ENCODE measurements around the gene GIGYF2. TPM values are rescaled to one million over a fixed set of nuclear protein-coding genes. Genes with fewer than 3 reads are reported as not detected.

Gene GIGYF2
- total and polyA plus RNA-seq, 11 donors = 25.3 to 78.1 (median 56.5) TPM

DNA sequence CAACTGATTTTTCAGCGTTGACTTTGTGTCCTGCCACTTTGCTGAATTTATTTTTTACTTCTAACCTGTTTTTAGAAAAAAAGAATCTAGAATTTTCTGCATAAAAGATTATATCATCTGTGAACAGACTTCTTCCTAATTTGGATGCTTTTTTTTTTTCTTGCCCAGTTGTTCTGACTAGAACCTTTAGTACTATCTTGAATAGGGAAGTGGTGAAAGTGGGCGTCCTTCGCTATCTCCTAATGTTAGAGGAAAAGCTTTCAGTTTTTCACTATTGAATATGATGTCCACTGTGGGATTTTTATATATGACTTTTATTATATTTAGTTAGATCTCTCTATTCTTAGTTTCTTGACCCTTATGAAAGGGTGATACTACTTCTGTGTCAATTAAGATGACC is 105.0 kb downstream of the GIGYF2 start:
- H3K4me3 ChIP-seq = no peak overlapping the region
- intact Hi-C loops (cut with DNase I) = no loop called here
- 97% methylated on average over 3 of the region's 3 CpGs for WGBS, 4 donors
- TF ChIP-seq POLR2A (IDR thresholded peaks at IDR 0.05) (no peak), CTCF (IDR thresholded peaks at IDR 0.05) (no peak)
- ATAC-seq = no peak
- peaks cover 0 to 26% (median 10%) of the 10 kb centered on the region in 12 donors for H3K9me3 ChIP-seq
- H3K4me1 ChIP-seq = no peaks in the 10 kb centered on the region
- no peak overlapping the region for H3K27ac ChIP-seq
- peaks cover 0 to 62% (median 36%) of the 10 kb centered on the region in 9 donors for H3K36me3 ChIP-seq
- no peaks in the 10 kb centered on the region for H3K27me3 ChIP-seq
- no peak for DNase-seq

- intact Hi-C loops (cut with DNase I) = no loop called here
- peak overlapping the region in 9 of 12 donors; percentile 22 to 73 (median 47) for H3K27ac ChIP-seq
These were observed 112.4 kb downstream of the GIGYF2 start for GRCh38 chr2:232809349-232810124.

DNA sequence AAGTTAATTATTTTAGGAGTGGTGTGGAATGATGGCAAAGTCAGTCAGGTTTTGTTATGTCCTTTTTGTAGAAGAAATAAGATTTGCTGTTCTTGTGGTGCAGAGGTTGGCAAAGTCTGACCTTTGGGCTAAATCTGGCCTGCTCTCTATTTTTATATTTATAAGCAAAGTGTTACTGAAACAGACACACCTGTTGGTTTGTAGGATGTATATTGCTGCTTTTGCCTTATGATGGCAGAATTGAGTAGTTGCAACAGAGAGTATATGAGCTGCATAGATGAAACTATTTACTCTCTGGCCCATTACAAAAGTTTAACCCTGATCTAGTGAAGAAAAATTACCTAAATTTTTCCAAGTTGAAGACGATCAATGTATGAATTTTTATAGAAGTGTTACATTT is 113.3 kb downstream of the GIGYF2 start:
- WGBS, 4 donors = 94 to 97% (median 94%) methylated on average over 1 of the region's 1 CpG
- Histone ChIP-seq H3K36me3 (peaks cover 2 to 95% (median 93%) of the 10 kb centered on the region in 9 donors), H3K4me3 (no peak overlapping the region), H3K27ac (peak overlapping the region in 7 of 12 donors; percentile 34 to 73 (median 51)), H3K27me3 (no peaks in the 10 kb centered on the region), H3K4me1 (peaks cover 0 to 9% (median 0%) of the 10 kb centered on the region in 12 donors), H3K9me3 (no peaks in the 10 kb centered on the region)
- DNase-seq (no peak), ATAC-seq (no peak)
- intact Hi-C loops (cut with DNase I) = no loop called here
- TF ChIP-seq CTCF (IDR thresholded peaks at IDR 0.05) = no peak

More at GRCh38 chr2:232809349-232810124, 112.4 kb downstream of the GIGYF2 start:
- Histone ChIP-seq H3K9me3 (no peaks in the 10 kb centered on the region), H3K27me3 (no peaks in the 10 kb centered on the region), H3K4me3 (no peak overlapping the region), H3K36me3 (peaks cover 2 to 94% (median 87%) of the 10 kb centered on the region in 9 donors), H3K4me1 (peaks cover 0 to 9% (median 0%) of the 10 kb centered on the region in 12 donors)
- ATAC-seq = peak; percentile 82 to 95 (median 92)
- TF ChIP-seq POLR2A (IDR thresholded peaks at IDR 0.05) (no peak), CTCF (IDR thresholded peaks at IDR 0.05) (peak in 1 of 12 donors; percentile 13)
- 54 to 65% (median 59%) methylated on average over 5 of the region's 5 CpGs for WGBS, 4 donors
- peak in 4 of 5 donors; percentile 35 to 43 (median 38) for DNase-seq

DNA sequence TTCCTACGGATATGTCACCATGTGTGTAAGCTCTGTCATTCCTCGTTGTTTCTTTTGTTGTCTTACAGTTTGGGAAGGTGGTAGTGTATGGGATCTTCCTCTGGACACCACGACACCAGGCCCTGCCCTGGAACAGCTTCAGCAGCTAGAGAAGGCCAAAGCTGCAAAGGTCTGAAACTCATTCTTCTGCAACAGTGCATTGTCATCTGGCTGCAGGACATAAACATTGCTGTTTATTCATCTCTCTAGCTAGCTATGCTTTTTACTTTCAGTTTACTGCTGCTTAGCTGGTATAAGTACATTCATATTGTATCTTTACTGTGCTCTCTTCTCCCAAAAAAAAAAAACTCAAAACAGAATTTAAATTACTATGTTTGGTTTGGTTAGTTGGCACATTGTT is 118.4 kb downstream of the GIGYF2 start:
- WGBS, 4 donors = 82 to 94% (median 87%) methylated on average over 3 of the region's 3 CpGs
- Histone ChIP-seq H3K9me3 (no peaks in the 10 kb centered on the region), H3K4me1 (peaks cover 0 to 25% (median 0%) of the 10 kb centered on the region in 12 donors), H3K27ac (no peak overlapping the region), H3K4me3 (no peak overlapping the region), H3K36me3 (peaks cover 8 to 99% (median 93%) of the 10 kb centered on the region in 9 donors), H3K27me3 (no peaks in the 10 kb centered on the region)
- DNase-seq (no peak), ATAC-seq (no peak)
- intact Hi-C loops (cut with DNase I) = no loop called here
- TF ChIP-seq POLR2A (IDR thresholded peaks at IDR 0.05) = no peak

All from heart left ventricle (tissue), 16 donors.